Gastrocnemius medialis (tissue), 4 donors: ENCODE data around the gene LTN1.

Experiments
- CTCF ChIP-seq, 5 experiments: fragments of 450-650 bp in 3 of 5; fragments of 200-600 bp in 2 of 5; sonication (generic) in 2 of 5; IDR thresholded peaks in 4 of 5; conservative IDR thresholded peaks in 1 of 5; 1 replicate in 4 of 5; 2 replicates in 1 of 5; pipeline ENCODE4 v1.5.1; 2016 to 2019; ENCODE audit warnings: antibody characterized with exemption in 5 of 5, mild to moderate bottlenecking in 3 of 5, moderate library complexity in 3 of 5
- POLR2A ChIP-seq, 2 donors: fragments of 450-650 bp; IDR thresholded peaks; one replicate each; pipeline ENCODE4 v1.6.1; 2017; ENCODE audit warnings: antibody characterized with exemption in 2 of 2, mild to moderate bottlenecking in 2 of 2, moderate library complexity in 2 of 2

- no peak for TF ChIP-seq CTCF (IDR thresholded peaks at IDR 0.05 in 4 of 5, conservative IDR thresholded peaks at IDR 0.05 in 1 of 5)
- TF ChIP-seq POLR2A (IDR thresholded peaks at IDR 0.05): no peak
These were observed 10.0 kb downstream of the LTN1 start for GRCh38 chr21:28982637-28983036.
